Gastrocnemius medialis (tissue), 4 donors: Measurements from ENCODE around the gene RHOF. TPM values are rescaled to one million over a fixed set of nuclear protein-coding genes. Genes with fewer than 3 reads are reported as not detected.

ENCODE experiments used
- ATAC-seq, 2 donors: fragments of 150-250 bp; one replicate each; pipeline ENCODE4 v1.9.1; 2016
- DNase-seq, 2 donors: peaks; one replicate each; pipeline ENCODE4 v3.0.0-alpha.2; 2019
- H3K27ac ChIP-seq, 4 donors: fragments of 200-600 bp; sonication (generic); 1 replicate in 1 of 4; 2 replicates in 3 of 4; pipeline ENCODE4 v1.5.1; 2016 to 2018; ENCODE audit warnings: mild to moderate bottlenecking in 2 of 4, moderate library complexity in 1 of 4
- H3K27me3 ChIP-seq, 3 donors: fragments of 200-600 bp; sonication (generic) in 2 of 3; 1 replicate in 1 of 3; 2 replicates in 2 of 3; pipeline versions ENCODE4 v1.5.1 to v1.6.0; 2016 to 2019; ENCODE audit warnings: mild to moderate bottlenecking in 1 of 3, moderate library complexity in 1 of 3
- H3K36me3 ChIP-seq, 2 donors: fragments of 200-600 bp; sonication (generic) in 1 of 2; one replicate each; pipeline ENCODE4 v1.5.1; 2017 to 2018
- H3K4me1 ChIP-seq, 2 donors: fragments of 200-600 bp; sonication (generic) in 1 of 2; one replicate each; pipeline ENCODE4 v1.5.1; 2016 to 2017; ENCODE audit warnings: mild to moderate bottlenecking in 2 of 2
- H3K4me3 ChIP-seq, 4 donors: fragments of 200-600 bp; sonication (generic) in 3 of 4; 1 replicate in 1 of 4; 2 replicates in 3 of 4; pipeline ENCODE4 v1.5.1; 2016 to 2019; ENCODE audit warnings: mild to moderate bottlenecking in 2 of 4
- H3K9me3 ChIP-seq, 3 donors: fragments of 200-600 bp; sonication (generic) in 2 of 3; 1 replicate in 1 of 3; 2 replicates in 2 of 3; pipeline ENCODE4 v1.5.1; 2016 to 2019
- POLR2A ChIP-seq, 2 donors: fragments of 450-650 bp; IDR thresholded peaks; one replicate each; pipeline ENCODE4 v1.6.1; 2017; ENCODE audit warnings: antibody characterized with exemption in 2 of 2, mild to moderate bottlenecking in 2 of 2, moderate library complexity in 2 of 2
- in situ Hi-C, 4 donors: fragments of 200-750 bp; cut with MboI; loops; one replicate each; pipeline versions ENCODE4 v1.15.0 to v1.8.0; 2017; ENCODE audit warnings: low sequenced_read_pairs in 4 of 4
- intact Hi-C: fragments of 100-400 bp; cut with DNase I; formaldehyde crosslinking; loops from one replicate; pipeline ENCODE4 v1.15.1; 2023; ENCODE audit warnings: low total_unique reads
- total RNA-seq, 4 donors: library from RNA; depleted of rRNA; stranded (reverse); fragments of >200 nt; gene quantifications; one replicate each; pipeline versions ENCODE4 v1.1.0 to v1.2.3, GENCODE V29; 2016
- TF ChIP-seq, protein P1 (sequence below), 5 experiments: fragments of 450-650 bp in 3 of 5; fragments of 200-600 bp in 2 of 5; sonication (generic) in 2 of 5; IDR thresholded peaks in 4 of 5; conservative IDR thresholded peaks in 1 of 5; 1 replicate in 4 of 5; 2 replicates in 1 of 5; pipeline ENCODE4 v1.5.1; 2016 to 2019; ENCODE audit warnings: antibody characterized with exemption in 5 of 5, mild to moderate bottlenecking in 3 of 5, moderate library complexity in 3 of 5

Gene RHOF
- total RNA-seq, 4 donors from 2014 or later: 2.9 to 6.8 (median 4.1) TPM

DNA sequence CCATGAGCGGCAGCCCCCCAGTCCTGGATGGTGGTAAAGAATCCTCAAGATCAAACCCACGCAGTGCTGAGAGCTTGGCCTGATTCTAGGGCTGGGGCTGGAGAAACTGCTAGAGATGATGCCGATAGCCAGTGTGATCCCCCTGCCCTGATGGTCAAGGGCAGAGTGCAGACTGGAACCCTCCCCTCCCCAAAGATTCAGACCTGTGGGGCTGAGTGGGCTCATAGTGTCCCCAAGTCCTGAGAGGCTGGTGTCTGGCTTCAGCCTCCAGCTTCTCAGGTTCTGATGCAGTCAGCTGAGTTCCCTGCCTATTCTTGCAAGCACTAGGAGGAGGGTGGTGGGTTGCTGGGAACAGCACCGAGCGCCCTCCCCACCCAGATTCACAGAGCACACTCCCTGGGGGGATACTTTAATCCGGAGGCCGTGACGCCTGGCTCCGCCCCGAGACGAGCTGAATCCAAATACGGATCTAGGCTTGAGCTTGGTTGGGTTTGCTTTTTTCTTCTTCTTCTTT is 11.9 kb downstream of the RHOF start:
- intact Hi-C loops: no loop called here
- in situ Hi-C loops: no loop called here
- DNase-seq: no peak
- peak overlapping the region; percentile 41 to 72 (median 52) for H3K27ac ChIP-seq
- H3K4me3 ChIP-seq: no peak overlapping the region
- ATAC-seq: peak in 1 of 2 donors; percentile 9
- H3K27me3 ChIP-seq: no peaks in the 10 kb centered on the region
- H3K4me1 ChIP-seq: peaks cover 0 to 13% of the 10 kb centered on the region in 2 donors
- TF ChIP-seq, protein P1, sequence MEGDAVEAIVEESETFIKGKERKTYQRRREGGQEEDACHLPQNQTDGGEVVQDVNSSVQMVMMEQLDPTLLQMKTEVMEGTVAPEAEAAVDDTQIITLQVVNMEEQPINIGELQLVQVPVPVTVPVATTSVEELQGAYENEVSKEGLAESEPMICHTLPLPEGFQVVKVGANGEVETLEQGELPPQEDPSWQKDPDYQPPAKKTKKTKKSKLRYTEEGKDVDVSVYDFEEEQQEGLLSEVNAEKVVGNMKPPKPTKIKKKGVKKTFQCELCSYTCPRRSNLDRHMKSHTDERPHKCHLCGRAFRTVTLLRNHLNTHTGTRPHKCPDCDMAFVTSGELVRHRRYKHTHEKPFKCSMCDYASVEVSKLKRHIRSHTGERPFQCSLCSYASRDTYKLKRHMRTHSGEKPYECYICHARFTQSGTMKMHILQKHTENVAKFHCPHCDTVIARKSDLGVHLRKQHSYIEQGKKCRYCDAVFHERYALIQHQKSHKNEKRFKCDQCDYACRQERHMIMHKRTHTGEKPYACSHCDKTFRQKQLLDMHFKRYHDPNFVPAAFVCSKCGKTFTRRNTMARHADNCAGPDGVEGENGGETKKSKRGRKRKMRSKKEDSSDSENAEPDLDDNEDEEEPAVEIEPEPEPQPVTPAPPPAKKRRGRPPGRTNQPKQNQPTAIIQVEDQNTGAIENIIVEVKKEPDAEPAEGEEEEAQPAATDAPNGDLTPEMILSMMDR (IDR thresholded peaks at IDR 0.05 in 4 of 5, conservative IDR thresholded peaks at IDR 0.05 in 1 of 5): no peak
- no peak for TF ChIP-seq POLR2A (IDR thresholded peaks at IDR 0.05)
- no peaks in the 10 kb centered on the region for H3K36me3 ChIP-seq
- no peaks in the 10 kb centered on the region for H3K9me3 ChIP-seq

DNA sequence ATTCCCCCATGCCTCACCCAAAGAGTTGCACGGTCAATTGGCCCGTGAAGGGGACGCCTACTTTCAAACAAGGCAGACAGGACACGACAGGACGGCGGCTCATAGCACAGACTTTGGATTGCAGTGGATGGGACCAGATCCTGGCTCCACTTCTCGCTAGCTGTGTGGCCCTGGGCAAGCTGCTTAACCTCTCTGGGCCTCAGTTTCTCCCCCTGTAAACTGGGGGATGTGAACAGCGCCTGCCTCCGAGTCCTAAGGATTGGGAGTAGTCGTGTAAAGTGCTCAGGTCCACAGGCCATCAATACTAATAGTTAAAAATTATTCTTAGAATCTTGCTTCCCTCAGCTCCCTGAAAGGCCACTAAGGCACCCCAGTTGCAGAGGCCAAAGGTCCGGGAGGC is 13.1 kb downstream of the RHOF start:
- in situ Hi-C loops (no loop called here), intact Hi-C loops (no loop called here)
- H3K27me3 ChIP-seq: no peaks in the 10 kb centered on the region
- peaks cover 0 to 13% of the 10 kb centered on the region in 2 donors for H3K4me1 ChIP-seq
- H3K36me3 ChIP-seq: no peaks in the 10 kb centered on the region
- ATAC-seq: no peak
- H3K27ac ChIP-seq: no peak overlapping the region
- TF ChIP-seq POLR2A (IDR thresholded peaks at IDR 0.05): no peak
- TF ChIP-seq, protein P1 (IDR thresholded peaks at IDR 0.05 in 4 of 5, conservative IDR thresholded peaks at IDR 0.05 in 1 of 5): no peak
- no peak overlapping the region for H3K4me3 ChIP-seq
- no peak for DNase-seq
- no peaks in the 10 kb centered on the region for H3K9me3 ChIP-seq

DNA sequence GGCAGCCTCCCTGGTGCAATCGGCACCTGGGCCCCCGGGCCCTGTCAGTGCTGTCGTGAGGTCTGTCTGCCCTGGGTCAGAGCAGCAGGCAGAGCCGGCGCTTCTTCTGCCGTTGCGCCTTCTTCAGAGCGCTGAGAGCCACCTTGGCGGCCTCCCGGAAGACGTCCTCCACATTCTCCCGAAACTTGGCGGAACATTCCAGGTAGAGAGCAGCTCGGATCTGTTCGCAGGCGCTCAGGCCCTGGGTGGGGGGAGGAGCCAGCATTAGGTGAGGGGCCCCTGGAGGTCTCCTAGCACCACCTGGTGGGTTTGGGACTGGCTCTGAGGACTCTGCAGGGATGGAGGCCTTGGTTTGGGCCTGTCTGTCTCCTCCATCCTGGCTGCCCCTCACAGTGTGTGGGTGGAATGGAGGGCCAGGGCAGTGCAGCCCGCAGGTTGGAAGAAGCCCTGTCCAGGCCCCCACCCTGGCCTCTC is 14.0 kb downstream of the RHOF start:
- H3K9me3 ChIP-seq: no peaks in the 10 kb centered on the region
- in situ Hi-C loops: no loop called here
- H3K27me3 ChIP-seq: no peaks in the 10 kb centered on the region
- H3K4me1 ChIP-seq: peaks cover 0 to 13% of the 10 kb centered on the region in 2 donors
- TF ChIP-seq POLR2A (IDR thresholded peaks at IDR 0.05): no peak
- TF ChIP-seq, protein P1 (IDR thresholded peaks at IDR 0.05 in 4 of 5, conservative IDR thresholded peaks at IDR 0.05 in 1 of 5): no peak
- intact Hi-C loops: no loop called here
- no peaks in the 10 kb centered on the region for H3K36me3 ChIP-seq
- DNase-seq (no peak), ATAC-seq (no peak)
- no peak overlapping the region for H3K27ac ChIP-seq
- H3K4me3 ChIP-seq: no peak overlapping the region

DNA sequence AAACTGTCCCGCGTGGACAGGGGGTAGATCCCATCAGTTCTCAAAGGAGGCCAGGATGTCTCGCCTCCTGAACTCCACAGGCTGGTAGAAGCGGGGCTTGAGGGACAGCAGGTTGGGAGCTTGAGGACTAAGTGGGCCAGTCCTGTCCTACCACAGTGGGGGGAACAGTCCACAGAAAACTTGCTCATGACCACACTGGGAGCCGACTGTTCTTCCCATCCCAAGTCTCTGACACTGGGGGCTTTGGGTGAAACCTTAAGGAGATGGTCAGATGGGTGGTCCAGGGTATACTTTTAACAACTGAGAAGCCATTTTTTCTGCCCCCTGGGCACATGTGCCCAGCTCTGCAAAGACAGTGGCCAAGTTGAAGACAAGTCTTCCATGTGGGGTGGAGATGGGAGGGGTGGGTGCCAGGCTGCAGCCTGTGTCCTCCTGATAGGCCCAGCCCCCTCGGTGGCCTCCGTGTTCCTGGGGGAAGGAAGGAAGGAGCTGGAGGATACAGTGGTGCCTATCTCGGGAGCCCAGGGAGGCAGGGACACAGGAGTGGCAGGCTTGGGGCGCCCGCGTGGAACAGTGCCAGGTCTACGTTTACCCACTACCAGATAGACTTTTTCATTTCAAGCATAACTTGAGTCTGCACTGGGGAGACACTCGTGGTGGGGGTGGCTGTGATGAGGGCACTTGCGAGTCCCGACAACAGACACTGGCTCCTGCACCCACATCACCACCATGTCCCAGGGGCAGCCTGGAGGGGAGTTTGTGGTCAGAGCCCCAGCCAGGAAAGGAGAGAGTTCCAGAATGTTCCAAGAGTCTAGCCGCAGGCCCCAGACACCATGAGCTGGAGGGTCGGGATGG is 14.7 kb downstream of the RHOF start:
- Histone ChIP-seq H3K27ac (no peak overlapping the region), H3K9me3 (no peaks in the 10 kb centered on the region), H3K36me3 (no peaks in the 10 kb centered on the region), H3K4me3 (no peak overlapping the region), H3K27me3 (no peaks in the 10 kb centered on the region), H3K4me1 (peaks cover 4 to 19% of the 10 kb centered on the region in 2 donors)
- intact Hi-C loops: no loop called here
- no peak for DNase-seq
- TF ChIP-seq POLR2A (IDR thresholded peaks at IDR 0.05): no peak
- no peak for ATAC-seq
- in situ Hi-C loops: no loop called here
